Kidney (tissue), 14 donors: ENCODE data around the gene ZIC1. TPM values are rescaled to one million over a fixed set of nuclear protein-coding genes. Genes with fewer than 3 reads are reported as not detected.

Source experiments
- DNase-seq, 5 donors: peaks; one replicate each; pipeline ENCODE4 v3.0.0-alpha.2; 2013 to 2020
- FAIRE-seq: peaks from 2 replicates; lab custom pipeline; 2012; peaks lifted over from hg19 to GRCh38; lab: Jason Lieb, UNC
- H3K27ac ChIP-seq, 2 donors: one replicate each; pipeline ENCODE4 v1.7.0; 2013; ENCODE audit warnings: low read depth in 2 of 2, low read length in 2 of 2, inconsistent platforms in 1 of 2
- H3K27me3 ChIP-seq: one replicate; pipeline ENCODE4 v1.7.1; 2013; ENCODE audit warnings: low read length, inconsistent platforms; ENCODE audit not compliant: control insufficient read depth, insufficient read depth
- H3K36me3 ChIP-seq, 3 donors: one replicate each; pipeline versions ENCODE4 v1.7.0 to v1.7.1; 2013; ENCODE audit warnings: low read length in 3 of 3, control low read depth in 1 of 3, inconsistent platforms in 1 of 3; ENCODE audit not compliant: insufficient read depth in 3 of 3, control insufficient read depth in 2 of 3
- H3K4me1 ChIP-seq, 3 donors: one replicate each; pipeline versions ENCODE4 v1.7.0 to v1.7.1; 2013; ENCODE audit warnings: low read length in 3 of 3, inconsistent platforms in 1 of 3, low read depth in 1 of 3; ENCODE audit not compliant: control insufficient read depth in 2 of 3, insufficient read depth in 2 of 3
- H3K4me3 ChIP-seq, 3 donors: one replicate each; pipeline versions ENCODE4 v1.7.0 to v1.8.1; 2013; ENCODE audit warnings: low read length in 3 of 3, control low read depth in 1 of 3, inconsistent platforms in 1 of 3
- H3K9ac ChIP-seq, 3 donors: one replicate each; pipeline versions ENCODE4 v1.7.0 to v1.7.1; 2013; ENCODE audit warnings: low read length in 3 of 3, control low read depth in 1 of 3, inconsistent platforms in 1 of 3
- H3K9me3 ChIP-seq, 3 donors: one replicate each; pipeline versions ENCODE4 v1.7.0 to v1.7.1; 2013; ENCODE audit warnings: low read length in 3 of 3, control low read depth in 1 of 3, inconsistent platforms in 1 of 3; ENCODE audit not compliant: control insufficient read depth in 2 of 3, insufficient read depth in 1 of 3
- intact Hi-C: fragments of 100-400 bp; cut with DNase I; formaldehyde crosslinking; loops from one replicate; pipeline ENCODE4 v1.11.1; 2022
- polyA plus RNA-seq: library from polyadenylated mRNA; stranded (reverse); fragments of 350-450 nt; fragmentation: Illumina TruSeq; extraction: RNeasy Lipid Tissue Mini Kit (QIAGEN cat#74804); gene quantifications from one replicate; pipeline ENCODE4 v1.2.3, GENCODE V29; 2014; ENCODE audit warnings: low read depth, low replicate concordance; ENCODE audit not compliant: insufficient read depth
- total RNA-seq: library from RNA; stranded (reverse); fragmentation: NEBNext Ultra II Directional; extraction: Animal tissue kit (Norgen Biotek cat#: 25700); gene quantifications from one replicate; pipeline ENCODE4 v1.2.1, GENCODE V29; 2021
- TF ChIP-seq, protein P1 (sequence below): IDR thresholded peaks from 3 replicates; pipeline ENCODE4 v1.5.1; 2012; ENCODE audit warnings: mild to moderate bottlenecking, moderate library complexity, borderline replicate concordance; ENCODE audit not compliant: insufficient read depth; ENCODE audit errors: extremely low read depth
- donor health status: control.
- donor health status: control.
- donor health status: control.
- donor health status: control.
- donor health status: control.
- donor health status: DM: yes; HTN: yes; CAD: no.
- donor health status: Normal renal cell carcinoma (clear cell type).

Gene ZIC1
- total and polyA plus RNA-seq, 2 donors from 2014 or later = not detected

DNA sequence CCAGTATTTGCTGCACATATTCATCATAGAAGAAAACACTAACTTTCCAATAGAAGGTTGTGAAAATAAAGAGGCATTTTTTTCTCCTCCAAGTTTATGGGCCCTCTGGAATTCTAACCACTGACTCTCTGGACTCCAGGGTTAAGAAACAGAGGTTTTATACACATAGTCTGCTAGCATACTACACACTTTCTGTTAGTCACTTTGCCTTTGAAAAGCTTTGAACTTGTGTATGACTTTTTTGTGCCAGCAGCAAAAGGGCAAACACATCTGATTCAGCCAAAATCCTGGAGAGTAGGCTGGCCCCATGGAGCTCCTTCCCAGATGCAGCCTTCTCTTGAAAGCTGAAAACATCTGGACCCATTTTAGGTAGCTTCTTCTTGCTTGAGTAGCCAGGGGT is 9.1 kb upstream of the ZIC1 start:
- Histone ChIP-seq H3K4me1 (peaks cover 0 to 3% (median 0%) of the 10 kb centered on the region in 3 donors), H3K9ac (no peak overlapping the region), H3K36me3 (no peaks in the 10 kb centered on the region), H3K9me3 (no peaks in the 10 kb centered on the region), H3K4me3 (no peak overlapping the region), H3K27me3 (peaks cover 71% of the 10 kb centered on the region), H3K27ac (no peak overlapping the region)
- intact Hi-C loops = no loop called here
- DNase-seq = no peak
- TF ChIP-seq, protein P1, sequence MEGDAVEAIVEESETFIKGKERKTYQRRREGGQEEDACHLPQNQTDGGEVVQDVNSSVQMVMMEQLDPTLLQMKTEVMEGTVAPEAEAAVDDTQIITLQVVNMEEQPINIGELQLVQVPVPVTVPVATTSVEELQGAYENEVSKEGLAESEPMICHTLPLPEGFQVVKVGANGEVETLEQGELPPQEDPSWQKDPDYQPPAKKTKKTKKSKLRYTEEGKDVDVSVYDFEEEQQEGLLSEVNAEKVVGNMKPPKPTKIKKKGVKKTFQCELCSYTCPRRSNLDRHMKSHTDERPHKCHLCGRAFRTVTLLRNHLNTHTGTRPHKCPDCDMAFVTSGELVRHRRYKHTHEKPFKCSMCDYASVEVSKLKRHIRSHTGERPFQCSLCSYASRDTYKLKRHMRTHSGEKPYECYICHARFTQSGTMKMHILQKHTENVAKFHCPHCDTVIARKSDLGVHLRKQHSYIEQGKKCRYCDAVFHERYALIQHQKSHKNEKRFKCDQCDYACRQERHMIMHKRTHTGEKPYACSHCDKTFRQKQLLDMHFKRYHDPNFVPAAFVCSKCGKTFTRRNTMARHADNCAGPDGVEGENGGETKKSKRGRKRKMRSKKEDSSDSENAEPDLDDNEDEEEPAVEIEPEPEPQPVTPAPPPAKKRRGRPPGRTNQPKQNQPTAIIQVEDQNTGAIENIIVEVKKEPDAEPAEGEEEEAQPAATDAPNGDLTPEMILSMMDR = no peak
- no peak for FAIRE-seq

- Histone ChIP-seq H3K27me3 (peaks cover 70% of the 10 kb centered on the region), H3K4me1 (peaks cover 0 to under 1% (median 0%) of the 10 kb centered on the region in 3 donors), H3K27ac (no peak overlapping the region), H3K9ac (no peak overlapping the region), H3K4me3 (no peak overlapping the region), H3K9me3 (no peaks in the 10 kb centered on the region), H3K36me3 (no peaks in the 10 kb centered on the region)
- FAIRE-seq (no peak), DNase-seq (no peak)
- intact Hi-C loops = no loop called here
- TF ChIP-seq, protein P1 = no peak
These were observed 8.2 kb upstream of the ZIC1 start for GRCh38 chr3:147400999-147401398.

GRCh38 chr3:147401421-147401820 is 7.7 kb upstream of the ZIC1 start:
- intact Hi-C loops = no loop called here
- Histone ChIP-seq H3K27me3 (peaks cover 73% of the 10 kb centered on the region), H3K9me3 (no peaks in the 10 kb centered on the region), H3K9ac (no peak overlapping the region), H3K36me3 (no peaks in the 10 kb centered on the region), H3K4me3 (no peak overlapping the region), H3K4me1 (no peaks in the 10 kb centered on the region), H3K27ac (no peak overlapping the region)
- FAIRE-seq (no peak), DNase-seq (no peak)
- TF ChIP-seq, protein P1 = no peak

DNA sequence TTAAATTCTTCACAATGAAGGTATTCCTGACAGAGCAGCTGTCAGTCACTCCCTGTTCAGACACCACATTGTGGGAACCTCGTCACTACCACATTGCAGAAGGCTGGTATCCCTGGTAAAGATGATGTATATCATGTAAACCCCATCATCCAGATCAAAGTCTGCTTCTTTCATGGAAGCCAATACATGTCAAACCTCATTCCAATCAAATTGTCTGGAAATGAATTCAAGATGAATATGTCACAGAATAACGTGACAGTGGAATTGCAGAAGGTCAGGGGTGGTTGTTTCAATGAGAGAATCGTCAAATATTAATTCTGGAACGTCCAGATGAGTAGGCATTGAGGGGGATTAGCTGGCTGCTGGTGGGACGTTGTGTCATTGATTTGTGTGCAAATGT is 7.0 kb upstream of the ZIC1 start:
- TF ChIP-seq, protein P1 = no peak
- no peak for FAIRE-seq
- no peak overlapping the region for H3K9ac ChIP-seq
- no peaks in the 10 kb centered on the region for H3K4me1 ChIP-seq
- no peak for DNase-seq
- H3K27me3 ChIP-seq = peaks cover 78% of the 10 kb centered on the region
- no peaks in the 10 kb centered on the region for H3K9me3 ChIP-seq
- H3K36me3 ChIP-seq = no peaks in the 10 kb centered on the region
- intact Hi-C loops = no loop called here
- no peak overlapping the region for H3K27ac ChIP-seq
- no peak overlapping the region for H3K4me3 ChIP-seq
